ENCODE measurements around the gene MPG.
A peak's percentile ranks its signal among the peaks of the same experiment; 100 is the strongest.
"Not testable (repeated sequence)": the region's sequence is repeated elsewhere in the genome, so short reads cannot be mapped to it uniquely, and the experiment has no call there.

The MPG gene, protein sequence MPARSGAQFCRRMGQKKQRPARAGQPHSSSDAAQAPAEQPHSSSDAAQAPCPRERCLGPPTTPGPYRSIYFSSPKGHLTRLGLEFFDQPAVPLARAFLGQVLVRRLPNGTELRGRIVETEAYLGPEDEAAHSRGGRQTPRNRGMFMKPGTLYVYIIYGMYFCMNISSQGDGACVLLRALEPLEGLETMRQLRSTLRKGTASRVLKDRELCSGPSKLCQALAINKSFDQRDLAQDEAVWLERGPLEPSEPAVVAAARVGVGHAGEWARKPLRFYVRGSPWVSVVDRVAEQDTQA

DNA sequence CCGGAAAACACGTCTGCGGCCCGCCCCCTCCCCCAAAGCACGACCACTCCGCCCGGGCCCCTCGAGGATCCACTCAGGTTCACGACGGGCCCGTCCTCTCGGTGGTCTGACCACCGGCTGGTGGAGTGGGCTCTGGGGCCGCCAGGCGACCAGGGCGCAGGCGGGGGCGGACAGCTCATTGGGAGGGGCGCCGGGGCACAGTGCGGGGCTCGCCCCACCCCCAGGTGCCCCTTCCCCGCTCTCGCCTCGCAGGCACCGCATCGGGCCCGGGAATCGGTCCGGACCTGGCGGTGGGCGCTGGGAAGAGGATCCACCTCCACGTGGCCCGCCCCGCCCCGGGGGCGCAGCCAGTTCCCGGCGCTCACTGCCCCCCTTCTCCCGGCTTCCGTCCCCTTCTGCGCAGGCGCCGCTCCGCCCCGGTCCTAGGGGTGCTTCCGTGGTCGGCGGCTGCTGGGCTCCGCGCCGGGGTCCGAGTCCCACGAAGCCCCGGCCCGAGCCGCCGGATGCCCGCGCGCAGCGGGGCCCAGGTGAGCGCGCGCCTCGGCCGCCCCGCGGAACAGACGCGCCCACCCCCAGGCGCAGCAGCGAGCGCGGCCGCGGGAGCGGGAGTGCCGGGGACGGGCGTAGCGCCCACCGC, at the start of gene MPG:
Gene MPG (plus strand): TSS at position 419 of the 637 bp plus-strand sequence. CDS start 85 bp downstream, at position 504.
- peak; percentile 73 to 77 for DNase-seq (ENCODE audit: low read depth in 2 of 2)

DNA sequence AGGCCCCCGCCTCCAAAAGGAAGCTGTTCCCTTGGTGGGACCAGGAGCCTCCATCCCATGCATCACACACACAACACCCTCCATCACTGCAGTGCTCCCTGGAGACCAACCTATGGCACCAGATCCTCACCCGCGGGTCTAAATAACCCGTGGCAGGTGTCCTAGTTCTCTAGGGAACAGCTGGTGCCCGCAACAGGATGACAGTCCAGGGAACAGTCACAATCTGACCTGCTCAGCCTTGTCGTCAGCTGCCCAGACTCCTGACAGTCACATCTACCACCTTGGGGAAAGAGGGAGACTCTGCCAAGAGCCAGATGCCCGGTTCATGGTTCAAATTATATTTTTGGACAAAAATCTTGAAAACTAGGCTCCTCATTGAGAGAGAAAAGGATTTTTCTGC, 47.4 kb upstream of the MPG start:
- DNase-seq (ENCODE audit: low read depth in 2 of 2) = not testable (repeated sequence)

GRCh38 chr16:33154-33876, 44.7 kb upstream of the MPG start:
- DNase-seq (ENCODE audit: low read depth in 2 of 2) = not testable (repeated sequence)

DNA sequence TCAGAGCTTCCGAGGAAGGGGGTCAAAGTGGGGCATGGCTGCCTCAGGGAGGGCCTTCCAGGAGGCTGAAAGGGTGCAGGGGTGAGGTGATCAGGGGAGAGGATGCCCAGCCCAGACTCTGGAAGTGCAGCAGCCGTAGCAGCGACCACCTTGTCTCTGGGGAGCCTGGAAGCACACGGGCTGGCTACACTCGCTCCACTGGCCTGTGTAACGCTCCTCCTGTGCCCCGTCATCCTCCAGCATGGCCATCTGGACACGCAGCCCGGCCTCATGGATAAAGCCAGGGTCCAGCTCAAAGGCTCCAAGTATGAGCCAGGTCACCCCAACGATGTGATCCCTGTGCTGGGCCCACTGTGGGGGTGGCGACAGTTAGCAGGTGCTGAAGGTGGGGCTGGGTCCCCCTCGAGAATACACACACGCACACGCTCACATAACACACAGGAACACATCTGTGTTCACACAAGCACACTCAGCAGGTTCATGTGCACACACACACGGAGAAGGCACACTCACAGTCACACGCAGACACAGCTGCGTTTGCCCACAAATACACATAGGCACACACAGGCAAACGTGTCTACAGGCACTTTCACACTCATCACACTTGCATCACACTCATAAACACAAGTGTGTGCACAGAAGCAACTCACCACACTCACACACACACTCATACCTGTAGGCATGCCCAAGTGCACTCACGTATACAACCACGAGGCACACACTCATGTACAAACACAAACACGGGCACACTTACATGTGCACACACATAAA, 44.0 kb upstream of the MPG start:
- DNase-seq (ENCODE audit: low read depth in 2 of 2) = no peak

DNA sequence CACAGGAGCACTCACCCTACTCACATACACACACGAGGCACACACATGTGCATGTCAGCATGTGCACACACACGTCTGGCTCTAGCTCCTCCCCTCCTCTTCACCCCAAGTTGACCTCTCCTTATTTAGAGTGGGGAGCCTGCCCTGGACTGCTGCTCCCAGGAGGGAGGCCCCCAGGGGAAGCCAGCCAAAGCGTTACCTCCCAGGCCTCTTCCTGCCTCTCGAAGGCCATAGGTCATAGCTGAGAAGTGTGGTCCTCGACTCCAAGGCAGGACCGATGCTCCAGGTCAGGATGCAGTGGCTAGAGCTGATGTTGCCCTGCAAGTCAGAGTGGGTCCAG, 43.4 kb upstream of the MPG start:
- DNase-seq (ENCODE audit: low read depth in 2 of 2) = no peak

- no peak for DNase-seq (ENCODE audit: low read depth in 2 of 2)
Measured at GRCh38 chr16:35011-35677, 42.9 kb upstream of the MPG start.

DNA sequence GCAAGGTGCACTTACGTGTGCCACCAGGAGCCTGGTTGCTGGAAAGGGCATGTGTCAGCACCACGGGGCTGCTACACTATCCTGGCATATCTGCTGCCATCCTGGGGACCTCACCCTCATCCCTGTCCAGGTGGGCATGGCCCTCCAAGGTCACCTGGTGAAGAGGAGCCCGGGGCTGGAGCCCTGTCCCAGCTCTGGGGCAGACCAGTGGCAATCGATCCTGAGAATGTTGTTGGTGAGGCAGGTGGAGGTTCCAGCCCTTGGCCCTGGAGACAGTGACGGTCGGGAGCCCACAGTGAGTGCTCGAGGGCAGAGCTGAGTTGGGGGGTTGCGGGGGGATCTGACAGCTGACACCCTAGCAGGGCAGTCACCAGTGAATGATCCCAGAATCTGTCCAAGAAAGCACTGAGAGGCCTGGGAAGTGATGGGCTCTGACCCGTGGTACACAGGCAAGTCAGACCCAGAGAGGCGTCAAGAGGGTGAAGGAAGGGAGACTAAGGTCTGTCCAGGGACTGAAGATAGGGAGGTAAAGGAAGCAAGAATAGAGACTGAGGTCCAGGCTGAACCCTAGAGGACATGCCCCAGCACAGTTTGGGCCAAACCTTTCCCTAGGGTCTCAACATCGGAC, 42.2 kb upstream of the MPG start:
- DNase-seq (ENCODE audit: low read depth in 2 of 2) = no peak

GRCh38 chr16:36336-36984, 41.6 kb upstream of the MPG start:
- no peak for DNase-seq (ENCODE audit: low read depth in 2 of 2)

- DNase-seq (ENCODE audit: low read depth in 2 of 2) = no peak
Measured at GRCh38 chr16:37511-37910, 40.5 kb upstream of the MPG start.

DNA sequence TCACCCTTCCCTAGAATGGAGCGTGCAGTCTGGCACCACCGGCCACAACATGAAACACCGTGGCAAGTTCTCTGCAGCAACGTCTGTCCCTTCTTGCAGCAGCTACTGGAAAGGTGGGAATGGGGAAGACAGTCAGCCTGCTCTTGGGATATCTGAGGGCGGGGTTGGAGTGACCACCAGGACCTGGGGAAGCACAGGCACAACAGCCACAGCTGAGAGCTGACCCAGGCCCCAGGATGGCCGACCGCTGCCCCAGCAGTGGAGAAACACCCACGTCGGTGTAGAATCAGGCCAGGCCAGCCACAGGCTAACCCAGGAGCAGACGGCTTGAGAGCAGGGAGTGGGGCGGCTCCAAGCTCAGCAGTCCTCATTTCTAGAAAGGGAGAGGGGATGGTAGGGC, 39.8 kb upstream of the MPG start:
- DNase-seq (ENCODE audit: low read depth in 2 of 2) = not testable (repeated sequence)

DNA sequence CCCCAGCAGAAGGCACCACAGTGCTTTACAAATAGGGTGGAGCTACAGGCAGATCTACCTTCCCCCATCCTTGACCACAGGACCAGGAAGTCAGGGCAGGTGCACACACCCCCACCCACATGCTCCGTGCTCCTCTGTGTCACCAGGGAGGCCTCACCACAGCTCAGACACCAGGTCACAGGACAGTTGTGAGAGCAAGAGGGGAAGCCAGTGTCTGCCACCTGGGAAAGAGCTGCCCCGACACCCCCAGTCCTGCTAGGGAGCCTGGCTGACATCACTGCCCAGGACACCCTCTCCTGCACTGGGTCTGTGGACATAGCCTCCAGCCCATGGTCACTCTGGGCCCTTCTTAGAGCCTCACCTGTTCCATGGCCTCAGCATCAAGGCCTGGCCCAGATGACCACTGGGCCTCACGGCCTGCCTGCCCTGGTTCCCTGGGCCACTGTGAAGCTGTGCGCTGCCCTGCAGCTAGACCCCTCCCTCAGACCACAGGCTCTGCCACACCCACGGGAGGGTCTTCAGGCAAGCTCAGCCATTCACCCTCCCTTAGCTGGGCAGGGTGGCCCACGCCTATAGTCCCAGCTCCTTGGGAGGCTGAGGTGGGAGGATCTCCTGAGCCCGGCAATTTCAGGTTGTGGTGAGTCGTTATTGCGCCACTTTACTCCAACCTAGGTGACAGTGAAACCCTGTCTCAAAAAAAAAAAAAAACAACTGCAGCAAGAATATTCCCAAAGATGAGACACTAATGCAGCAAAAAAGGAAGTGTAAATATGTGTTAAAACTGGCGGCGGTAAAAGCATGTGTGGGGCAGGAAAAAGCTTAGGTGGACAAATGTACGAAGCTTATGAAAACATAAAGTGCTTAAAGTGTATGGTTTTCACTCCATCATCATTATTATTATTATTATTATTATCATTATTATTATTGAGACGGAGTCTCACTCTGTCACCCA, 38.8 kb upstream of the MPG start:
- DNase-seq (ENCODE audit: low read depth in 2 of 2) = no peak

DNA sequence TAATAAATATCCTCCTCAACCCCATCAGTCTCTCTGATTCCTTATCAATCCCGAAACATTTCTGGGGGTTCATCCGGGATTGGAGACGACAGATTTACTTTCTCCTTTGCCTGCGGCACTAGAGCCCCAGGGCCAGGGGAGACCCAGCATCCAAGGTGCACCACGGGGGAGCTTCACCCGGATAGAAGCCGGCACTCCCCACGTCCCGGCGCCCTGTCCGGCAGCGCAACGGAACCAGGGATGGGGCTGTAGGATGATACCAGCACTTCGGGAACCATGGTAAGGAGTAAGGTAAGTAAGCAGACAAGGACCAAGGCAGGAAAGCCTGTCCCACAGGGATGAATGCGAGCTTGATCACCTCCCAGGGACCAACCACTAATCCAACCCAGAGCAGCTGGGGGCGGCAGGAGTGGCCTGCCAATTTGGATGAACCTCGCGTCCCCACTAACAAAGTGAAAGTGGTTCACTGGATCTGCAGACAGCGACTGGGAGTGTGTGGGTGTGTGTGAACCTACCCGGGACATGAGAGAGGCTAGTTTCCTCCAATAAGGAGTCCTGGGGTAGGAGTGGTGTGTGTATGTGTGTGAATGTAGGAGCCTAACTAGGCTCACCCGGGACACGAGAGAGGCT, 36.5 kb upstream of the MPG start:
- no peak for DNase-seq (ENCODE audit: low read depth in 2 of 2)

DNA sequence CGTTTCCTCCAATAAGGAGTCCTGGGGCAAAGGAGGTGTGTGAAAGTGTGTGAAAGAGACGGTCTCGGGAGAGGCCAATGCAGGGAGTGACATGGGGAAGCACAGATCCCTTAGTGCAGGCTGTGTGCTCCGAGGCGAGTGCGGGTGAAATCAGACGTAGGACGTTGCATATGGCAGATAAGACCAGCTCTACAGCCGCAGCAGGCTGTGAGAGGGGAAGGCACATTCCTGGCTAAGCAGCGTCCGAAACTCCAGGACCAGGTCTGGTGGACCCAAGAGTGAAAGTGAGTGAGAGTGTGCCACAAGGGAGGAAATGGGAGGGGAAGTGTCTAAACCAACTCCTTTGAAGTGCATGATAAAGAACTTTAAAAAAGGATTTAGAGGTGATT, 36.0 kb upstream of the MPG start:
- DNase-seq (ENCODE audit: low read depth in 2 of 2) = no peak

DNA sequence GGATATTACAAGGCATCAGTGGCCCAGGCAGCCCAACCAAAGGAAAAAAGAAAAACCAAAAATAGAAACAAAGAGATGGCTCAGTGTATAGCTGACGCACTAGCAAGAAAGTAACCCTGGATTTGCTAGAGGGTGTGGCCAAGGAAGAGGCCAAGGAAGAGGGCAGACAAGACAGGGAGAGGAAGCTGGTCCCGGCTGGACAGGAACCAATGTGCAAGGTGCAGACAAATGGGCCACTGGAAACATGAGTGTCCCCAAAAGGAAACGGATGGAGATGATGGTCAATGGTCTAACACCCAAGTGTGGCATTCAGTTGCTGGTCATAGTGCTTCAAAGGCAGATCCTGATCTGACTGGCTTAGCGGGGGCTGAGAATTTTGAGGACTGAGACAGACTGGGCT, 35.3 kb upstream of the MPG start:
- no peak for DNase-seq (ENCODE audit: low read depth in 2 of 2)

GRCh38 chr16:43294-43693, 34.7 kb upstream of the MPG start:
- no peak for DNase-seq (ENCODE audit: low read depth in 2 of 2)

DNA sequence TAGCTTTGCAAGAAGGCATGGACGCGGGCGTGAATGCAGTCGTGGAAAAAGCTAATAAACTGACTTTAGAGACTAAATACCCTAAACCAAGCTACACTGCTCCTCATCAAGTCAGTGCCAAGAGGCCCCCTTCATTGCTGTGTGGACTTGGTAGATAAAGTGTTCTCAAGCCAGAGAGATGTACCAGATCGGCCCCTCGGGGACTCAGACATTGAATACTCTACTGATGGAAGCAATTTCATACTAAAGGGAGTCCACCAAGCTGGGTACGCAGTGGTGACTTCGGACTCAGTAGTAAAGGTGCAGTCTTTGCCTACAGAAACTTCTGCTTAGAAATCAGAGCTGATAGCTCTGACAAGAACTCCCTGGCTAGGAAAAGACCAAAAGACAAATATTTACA, 33.4 kb upstream of the MPG start:
- DNase-seq (ENCODE audit: low read depth in 2 of 2) = no peak

GRCh38 chr16:45454-45853, 32.6 kb upstream of the MPG start:
- DNase-seq (ENCODE audit: low read depth in 2 of 2) = no peak

GRCh38 chr16:46510-46909, 31.5 kb upstream of the MPG start:
- DNase-seq (ENCODE audit: low read depth in 2 of 2) = not testable (repeated sequence)

GRCh38 chr16:47234-47633, 30.8 kb upstream of the MPG start:
- no peak for DNase-seq (ENCODE audit: low read depth in 2 of 2)

All from activated CD4-positive, alpha-beta T cell treated with anti-CD3 and anti-CD28 coated beads for 24 hours (primary cell).